Subcutaneous adipose tissue (tissue), 4 donors: ENCODE measurements around the gene VPS39. TPM values are rescaled to one million over a fixed set of nuclear protein-coding genes. Genes with fewer than 3 reads are reported as not detected.

ENCODE experiments used
- CTCF ChIP-seq: fragments of 450-650 bp; IDR thresholded peaks from one replicate; pipeline ENCODE4 v1.5.1; 2016; ENCODE audit warnings: low read depth, mild to moderate bottlenecking, control low read depth, antibody characterized with exemption, moderate library complexity
- total RNA-seq, 4 donors: library from RNA; depleted of rRNA; stranded (reverse); fragments of >200 nt; gene quantifications; one replicate each; pipeline ENCODE4 v1.1.0, GENCODE V29; 2016

Gene VPS39
- total RNA-seq, 4 donors from 2014 or later, result 91.3 to 168 (median 147) TPM

DNA sequence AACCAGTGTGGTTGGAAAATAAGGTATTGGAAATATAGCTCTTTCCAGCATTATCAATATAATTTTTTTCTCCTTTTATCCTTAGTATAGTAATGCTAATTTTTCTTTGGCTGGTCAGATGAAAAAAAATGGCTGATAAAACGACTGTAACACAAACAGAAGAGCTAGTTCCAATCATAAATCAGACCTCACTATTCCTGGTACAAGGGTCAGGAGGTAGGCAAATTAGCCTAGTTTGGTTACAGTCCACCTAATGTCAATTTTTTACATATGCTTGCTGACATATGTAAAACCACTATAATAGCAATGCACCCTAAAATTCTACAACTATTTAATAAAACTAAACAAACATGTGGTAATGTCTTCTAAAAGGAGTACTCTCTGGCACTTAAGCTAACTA lies 19.9 kb upstream of the VPS39 start:
- no peak for TF ChIP-seq CTCF

DNA sequence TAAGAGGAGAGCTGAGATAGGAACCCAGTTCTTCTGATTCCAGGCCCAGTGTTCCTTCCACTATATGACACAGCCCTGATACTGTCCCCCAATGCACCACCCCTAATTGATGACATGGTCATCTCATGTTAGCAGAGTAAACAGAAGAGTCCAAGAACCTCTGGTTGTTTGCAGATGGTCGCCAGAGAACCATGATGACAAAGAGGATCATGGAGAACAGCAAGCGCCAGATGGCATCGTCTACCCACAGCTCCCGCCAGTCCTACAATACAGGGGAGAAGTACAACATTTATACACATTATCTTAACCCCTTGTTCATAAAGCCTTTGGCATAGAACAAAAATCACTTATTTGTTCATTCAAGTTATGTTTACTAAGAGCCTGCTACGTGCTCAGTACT lies 18.5 kb upstream of the VPS39 start:
- no peak for TF ChIP-seq CTCF

DNA sequence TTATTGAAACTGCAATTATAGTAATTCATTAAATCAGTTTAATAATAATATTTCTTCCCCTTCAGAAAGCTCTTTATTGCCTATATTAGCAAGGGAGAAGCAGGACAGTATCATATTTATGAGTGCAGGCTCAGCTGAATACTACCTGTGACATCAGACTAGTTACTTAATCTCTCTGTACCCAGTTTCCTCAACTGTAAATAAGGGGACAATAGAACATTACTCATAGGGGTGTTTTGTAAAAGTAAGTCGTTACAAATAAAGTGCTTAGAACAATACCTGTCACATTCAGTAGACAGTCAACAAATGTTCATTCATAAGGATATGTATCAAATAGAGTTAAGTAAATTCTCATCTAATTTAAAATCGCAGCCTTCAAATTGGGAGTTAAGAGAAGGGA lies 12.1 kb upstream of the VPS39 start:
- TF ChIP-seq CTCF, result no peak

DNA sequence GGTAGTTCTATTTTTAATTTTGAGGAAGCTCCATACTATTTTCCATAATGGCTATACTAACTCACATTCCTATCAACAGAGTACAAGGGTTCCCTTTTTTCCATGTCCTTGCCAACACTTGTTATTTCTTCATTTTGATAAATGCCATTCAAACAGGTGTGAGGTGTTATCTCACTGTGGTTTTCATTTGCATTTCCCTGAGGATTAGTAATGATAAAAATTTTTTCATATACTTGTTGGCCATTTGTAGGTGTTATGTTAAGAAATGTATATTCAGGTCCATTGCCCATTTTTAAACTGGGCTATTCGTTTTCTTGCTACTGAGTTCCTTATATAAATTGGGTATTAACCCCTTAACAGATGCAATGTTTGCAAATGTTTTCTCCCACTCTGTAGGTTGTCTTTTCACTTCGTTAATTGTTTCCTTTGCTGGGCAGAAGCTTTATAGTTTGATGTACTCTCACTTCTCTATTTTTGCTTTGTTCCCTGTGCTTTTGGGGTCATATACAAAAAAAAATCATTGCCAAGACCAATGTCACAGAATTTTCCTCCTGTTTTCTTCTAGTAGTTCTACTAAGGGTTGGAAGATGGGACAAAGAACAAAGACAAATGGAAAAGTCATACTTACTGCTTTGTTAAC lies 11.0 kb upstream of the VPS39 start:
- no peak for TF ChIP-seq CTCF

DNA sequence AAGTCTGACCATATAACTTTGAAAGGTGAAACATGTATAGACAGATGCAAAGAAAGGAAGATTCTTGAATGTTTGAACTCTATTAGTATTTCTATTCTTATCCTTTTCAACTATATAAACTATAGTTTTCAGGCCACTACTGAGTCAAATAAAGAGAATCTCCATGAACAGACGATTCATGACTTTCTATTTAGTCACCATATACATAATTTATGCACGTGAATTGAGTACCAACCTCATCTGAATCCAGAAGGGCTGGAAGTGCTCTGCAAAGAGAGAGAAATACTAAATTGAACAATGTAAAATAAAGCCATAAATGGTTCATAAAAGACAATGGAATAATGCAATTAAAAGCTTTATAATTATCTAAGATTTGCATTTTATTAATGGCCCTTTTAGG lies 9.5 kb upstream of the VPS39 start:
- no peak for TF ChIP-seq CTCF

- no peak for TF ChIP-seq CTCF
These were observed 8.1 kb upstream of the VPS39 start for GRCh38 chr15:42215913-42216829.

GRCh38 chr15:42214600-42214999 lies 6.5 kb upstream of the VPS39 start:
- no peak for TF ChIP-seq CTCF
